K562 (cell line): ENCODE data around the gene PIP4K2C. TPM values are rescaled to one million over a fixed set of nuclear protein-coding genes. Genes with fewer than 3 reads are reported as not detected.

Source experiments
- ATF7 ChIP-seq: fragments of 450-650 bp; IDR thresholded peaks from 2 replicates; pipeline ENCODE4 v1.7.1; 2014; ENCODE audit warnings: mild to moderate bottlenecking, moderate library complexity
- CBX8 ChIP-seq: fragments of 200-600 bp; sonication (generic); IDR thresholded peaks from 2 replicates; pipeline ENCODE4 v1.6.1; 2012; ENCODE audit warnings: borderline replicate concordance, mixed run types, low read depth, mild to moderate bottlenecking, moderate library complexity, mixed read lengths, low read length, control low read depth, inconsistent platforms; ENCODE audit not compliant: poor library complexity, severe bottlenecking; ENCODE audit errors: extremely low read depth
- CREB3L1 ChIP-seq: fragments of 450-650 bp; IDR thresholded peaks from 2 replicates; pipeline ENCODE4 v1.6.1; 2014; ENCODE audit warnings: low read depth, mild to moderate bottlenecking, moderate library complexity, borderline replicate concordance
- EGR1 ChIP-seq: fragments of 450-650 bp; conservative IDR thresholded peaks from 2 replicates; pipeline ENCODE4 v1.6.1; 2017; ENCODE audit warnings: mild to moderate bottlenecking
- HOMEZ ChIP-seq: fragments of 250-450 bp; sonication (Bioruptor Pico); IDR thresholded peaks from 2 replicates; pipeline ENCODE4 v1.4.0; 2020; ENCODE audit warnings: mild to moderate bottlenecking, moderate library complexity
- LCOR ChIP-seq: sonication (generic); formaldehyde crosslinking; IDR thresholded peaks from 2 replicates; pipeline ENCODE4 v1.8.0; 2022; ENCODE audit warnings: mild to moderate bottlenecking, missing genetic modification reagents
- MLLT1 ChIP-seq, 2 experiments: fragments of 450-650 bp; IDR thresholded peaks; 2 replicates each; pipeline ENCODE4 v1.6.1; 2016
- NR2C1 ChIP-seq, 2 experiments: fragments of 450-650 bp; IDR thresholded peaks; 2 replicates each; pipeline ENCODE4 v1.6.1; 2017; ENCODE audit warnings: mild to moderate bottlenecking in 2 of 2, antibody characterized with exemption in 1 of 2, inconsistent platforms in 1 of 2, missing compliant biosample characterization in 1 of 2, missing genetic modification characterization in 1 of 2
- PHF8 ChIP-seq: fragments of 200-600 bp; sonication (generic); IDR thresholded peaks from 2 replicates; pipeline ENCODE4 v1.6.1; 2012; ENCODE audit warnings: mixed run types, mild to moderate bottlenecking, inconsistent platforms, low read length, moderate library complexity, borderline replicate concordance
- RCOR1 ChIP-seq, 2 experiments: IDR thresholded peaks; 2 replicates each; pipeline ENCODE4 v1.6.1; 2012; ENCODE audit warnings: low read depth in 2 of 2, low read length in 2 of 2, borderline replicate concordance in 1 of 2, improper control_type of control experiment in 1 of 2
- STAT6 ChIP-seq: sonication (generic); formaldehyde crosslinking; IDR thresholded peaks from 2 replicates; pipeline ENCODE4 v1.8.1; 2023; ENCODE audit warnings: mild to moderate bottlenecking, missing genetic modification reagents
- TCF15 ChIP-seq: fragments of 250-450 bp; sonication (Bioruptor Pico); IDR thresholded peaks from 2 replicates; pipeline ENCODE4 v1.8.0; 2022; ENCODE audit warnings: moderate library complexity, mild to moderate bottlenecking, inconsistent platforms
- ZBTB7A ChIP-seq: IDR thresholded peaks from 2 replicates; pipeline ENCODE4 v1.6.1; 2011; ENCODE audit warnings: low read depth, mild to moderate bottlenecking, low read length, moderate library complexity, borderline replicate concordance; ENCODE audit not compliant: control insufficient read depth
- ZNF146 ChIP-seq: IDR thresholded peaks from one replicate; pipeline ENCODE4 v1.6.1; 2018; ENCODE audit warnings: missing compliant biosample characterization; ENCODE audit not compliant: unreplicated experiment
- ZNF507 ChIP-seq: conservative IDR thresholded peaks from 2 replicates; pipeline ENCODE4 v1.6.1; 2017; ENCODE audit warnings: missing genetic modification characterization, missing compliant biosample characterization
- ZNF511 ChIP-seq: sonication (generic); formaldehyde crosslinking; IDR thresholded peaks from 2 replicates; pipeline ENCODE4 v1.8.0; 2022; ENCODE audit warnings: mild to moderate bottlenecking, missing genetic modification reagents
- ZNF551 ChIP-seq: fragments of 250-450 bp; sonication (Bioruptor Pico); IDR thresholded peaks from 2 replicates; pipeline ENCODE4 v1.5.0; 2021; ENCODE audit warnings: mild to moderate bottlenecking, moderate library complexity
- ZNF583 ChIP-seq: fragments of 250-450 bp; sonication (Bioruptor Pico); IDR thresholded peaks from 2 replicates; pipeline ENCODE4 v1.4.0; 2020
- polyA plus RNA-seq, 8 experiments: library from polyadenylated mRNA; depleted of rRNA in 4 of 8; stranded (reverse) in 5 of 8; unstranded in 3 of 8; fragments of >200 nt; fragmentation: Nextera tagmentation in 2 of 8; fragmentation: Illumina TruSeq in 1 of 8; extraction: Ambion mirVana in 2 of 8; extraction: Trizol in 1 of 8; gene quantifications; 2 replicates each; pipeline versions ENCODE4 v1.2.1 to v1.2.3, GENCODE V29; 2011 to 2014; ENCODE audit warnings: inconsistent platforms in 1 of 8, missing spikeins in 1 of 8
- total RNA-seq, 7 experiments: library from RNA; depleted of rRNA in 6 of 7; stranded (reverse); fragments of >200 nt in 6 of 7; fragmentation: Illumina TruSeq in 2 of 7; extraction: Trizol in 2 of 7; gene quantifications; 2 replicates each; pipeline versions ENCODE4 v1.2.1 to v1.2.3, GENCODE V29; 2011 to 2021; ENCODE audit warnings: low replicate concordance in 1 of 7

Gene PIP4K2C
- total and polyA plus RNA-seq, 9 of the 15 experiments (the other 6 are each of a cell fraction or from before 2014, with no cell fraction given) = 9.0 to 41.4 (median 18.3) TPM

- TF ChIP-seq LCOR (peak; percentile 52; the same call in 1 of the 2 replicates), ZNF551 (CRISPR knock-in tag) (no peak), ATF7 (peak; percentile 21; the same call in 1 of the 2 replicates), MLLT1 (IDR thresholded peaks at IDR 0.05) (no peak), NR2C1 (IDR thresholded peaks at IDR 0.05) (no peak), NR2C1 (tag; IDR thresholded peaks at IDR 0.05) (no peak), ZBTB7A (peak; percentile 87; the same call in 1 of the 2 replicates), RCOR1 (IDR thresholded peaks at IDR 0.05; ENCODE audit: borderline replicate concordance in 1 of 2, low read depth in 2 of 2, low read length in 2 of 2) (peak in 1 of 2 experiments; percentile 57; a peak in 1 of 4 replicates), ZNF511 (CRISPR knock-in tag) (0 out of 2 replicates have a peak, but pooled peaks have one; percentile 40), ZNF146 (CRISPR knock-in tag) (no peak), TCF15 (no peak), STAT6 (CRISPR knock-in tag) (no peak), HOMEZ (no peak), ZNF507 (tag) (no peak), PHF8 (peak; percentile 44; the same call in 1 of the 2 replicates), CREB3L1 (no peak), EGR1 (peak; percentile 69), ZNF583 (CRISPR knock-in tag) (no peak), CBX8 (no peak)
These were observed 40.9 kb upstream of the PIP4K2C start, which contains the start of gene KIF5A (continued) for GRCh38 chr12:57549909-57550640.
